HG03060 (cell line): ENCODE measurements around the gene TNFAIP2.
A peak's percentile ranks its signal among the peaks of the same experiment; 100 is the strongest.

ENCODE experiments used
- ATAC-seq: cut with Tn5 transposase; IDR thresholded peaks from one replicate; pipeline ENCODE4 v1.9.1; 2021; ENCODE audit warnings: low read depth, moderate number of reproducible peaks; ENCODE audit not compliant: unreplicated experiment

The TNFAIP2 gene

GRCh38 chr14:103133210-103134140, 10.2 kb downstream of the TNFAIP2 start:
- ATAC-seq: no peak

GRCh38 chr14:103134405-103134804, 11.1 kb downstream of the TNFAIP2 start:
- ATAC-seq: no peak

- ATAC-seq: no peak
These were observed 11.7 kb downstream of the TNFAIP2 start for GRCh38 chr14:103134919-103135318.

GRCh38 chr14:103135333-103136260, 12.3 kb downstream of the TNFAIP2 start:
- no peak for ATAC-seq

- ATAC-seq: no peak
These were observed 13.4 kb downstream of the TNFAIP2 start for GRCh38 chr14:103136388-103137271.

GRCh38 chr14:103137689-103138300, 14.5 kb downstream of the TNFAIP2 start:
- ATAC-seq: no peak

- ATAC-seq: no peak
These were observed 15.3 kb downstream of the TNFAIP2 start for GRCh38 chr14:103138301-103139131.

GRCh38 chr14:103139132-103140025, 16.1 kb downstream of the TNFAIP2 start:
- no peak for ATAC-seq

GRCh38 chr14:103140316-103141109, 17.3 kb downstream of the TNFAIP2 start:
- peak; percentile 72 for ATAC-seq

- no peak for ATAC-seq
These were observed 18.0 kb downstream of the TNFAIP2 start for GRCh38 chr14:103141117-103141796.

GRCh38 chr14:103142026-103142425, 18.8 kb downstream of the TNFAIP2 start:
- no peak for ATAC-seq

GRCh38 chr14:103142721-103143302, 19.6 kb downstream of the TNFAIP2 start:
- ATAC-seq: no peak

GRCh38 chr14:103143506-103143905, 20.2 kb downstream of the TNFAIP2 start:
- no peak for ATAC-seq

GRCh38 chr14:103144085-103144484, 20.8 kb downstream of the TNFAIP2 start:
- ATAC-seq: no peak

GRCh38 chr14:103146141-103146709, 23.0 kb downstream of the TNFAIP2 start:
- no peak for ATAC-seq
